Measurements from ENCODE around the gene TMEM19. TPM values are rescaled to one million over a fixed set of nuclear protein-coding genes. Genes with fewer than 3 reads are reported as not detected.

Gene TMEM19
- total and polyA plus RNA-seq, 8 donors = 7.6 to 80.5 (median 11.1) TPM

GRCh38 chr12:71708658-71709057 lies 22.8 kb downstream of the TMEM19 start:
- H3K36me3 ChIP-seq = peaks cover 0 to 18% (median 5%) of the 10 kb centered on the region in 4 donors
- DNase-seq = no peak
- intact Hi-C loops (cut with DNase I; ENCODE audit: low total_unique reads) = no loop called here
- TF ChIP-seq POLR2A (IDR thresholded peaks at IDR 0.05) (no peak), EP300 (IDR thresholded peaks at IDR 0.05) (no peak), POLR2AphosphoS5 (IDR thresholded peaks at IDR 0.05) (no peak), CTCF (IDR thresholded peaks at IDR 0.05) (no peak)
- no peak overlapping the region for H3K27ac ChIP-seq
- H3K27me3 ChIP-seq = no peaks in the 10 kb centered on the region
- WGBS, 5 donors = 95 to 100% (median 97%) methylated on average over 1 of the region's 1 CpG
- peaks cover 0 to 9% (median 0%) of the 10 kb centered on the region in 4 donors for H3K9me3 ChIP-seq
- H3K4me1 ChIP-seq = no peaks in the 10 kb centered on the region
- no peak overlapping the region for H3K4me3 ChIP-seq

DNA sequence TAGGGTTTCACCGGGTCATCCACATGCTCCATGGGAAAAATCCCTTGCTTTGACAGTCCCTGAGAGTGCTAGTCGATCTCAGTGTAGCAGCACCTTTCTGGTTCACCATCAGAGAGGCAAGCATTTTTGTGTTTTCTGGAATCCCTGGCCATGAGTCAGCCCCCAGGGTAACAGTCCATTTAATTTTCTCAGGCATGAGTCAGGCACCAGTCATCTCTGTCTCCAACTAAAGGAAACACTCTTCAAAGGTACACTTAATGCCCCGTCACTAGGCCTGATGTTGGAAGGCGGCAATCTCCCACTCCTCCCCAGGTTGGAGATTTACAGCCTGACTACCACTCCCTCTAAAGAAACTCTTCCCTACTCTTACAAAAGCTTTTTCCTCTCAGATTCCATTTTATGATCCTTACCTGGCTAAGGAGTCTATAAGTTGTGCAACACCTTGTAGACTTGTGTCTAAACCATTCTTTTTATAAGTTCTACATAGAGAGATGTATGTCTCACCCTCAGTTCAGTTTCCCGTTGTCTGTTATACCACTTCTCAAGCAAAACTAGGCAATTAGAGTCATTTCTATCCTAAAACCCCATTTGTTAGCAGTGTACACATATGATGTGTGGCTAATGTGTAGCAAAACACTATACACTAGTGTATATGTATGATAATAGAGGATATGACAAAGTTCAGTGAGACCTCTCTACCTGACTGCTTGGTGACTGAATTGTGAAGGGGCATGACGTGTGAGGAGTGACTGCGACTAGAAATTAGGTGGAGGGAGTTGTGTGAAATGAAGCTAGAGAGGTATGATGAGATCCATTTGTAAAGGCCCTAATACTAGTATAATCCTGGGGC lies 24.6 kb downstream of the TMEM19 start:
- H3K27me3 ChIP-seq = no peaks in the 10 kb centered on the region
- intact Hi-C loops (cut with DNase I; ENCODE audit: low total_unique reads) = no loop called here
- H3K36me3 ChIP-seq = peaks cover 0 to 6% (median 0%) of the 10 kb centered on the region in 4 donors
- WGBS, 5 donors = 85 to 93% (median 92%) methylated on average over 5 to 7 of the region's 7 CpGs
- no peak for DNase-seq
- H3K4me1 ChIP-seq = no peaks in the 10 kb centered on the region
- TF ChIP-seq CTCF (IDR thresholded peaks at IDR 0.05) (no peak), POLR2A (IDR thresholded peaks at IDR 0.05) (no peak), POLR2AphosphoS5 (IDR thresholded peaks at IDR 0.05) (no peak), EP300 (IDR thresholded peaks at IDR 0.05) (no peak)
- H3K9me3 ChIP-seq = peaks cover 0 to 22% (median 2%) of the 10 kb centered on the region in 4 donors
- no peak overlapping the region for H3K4me3 ChIP-seq
- H3K27ac ChIP-seq = no peak overlapping the region

DNA sequence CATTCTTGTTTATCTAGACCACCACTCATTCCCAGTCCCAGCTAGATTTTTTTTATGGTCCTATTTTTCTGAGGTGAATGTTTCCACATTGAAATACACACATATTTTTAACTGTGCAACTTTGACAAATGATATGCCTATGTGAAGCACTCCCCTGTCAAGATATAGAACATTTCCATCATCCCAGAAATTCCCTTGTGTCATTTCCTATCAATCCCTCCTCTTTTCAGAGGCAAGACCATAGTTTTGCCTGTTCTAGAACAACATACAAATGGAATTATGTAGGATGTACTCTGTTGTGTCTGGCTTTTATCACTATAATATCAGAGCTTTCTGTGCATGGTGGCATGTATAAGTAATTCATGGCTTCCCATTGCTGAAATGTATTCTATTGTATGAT lies 32.7 kb downstream of the TMEM19 start:
- H3K9me3 ChIP-seq = peaks cover 0 to 14% (median 2%) of the 10 kb centered on the region in 4 donors

More for the DNA sequence above, 32.7 kb downstream of the TMEM19 start:
- TF ChIP-seq CTCF (IDR thresholded peaks at IDR 0.05) (no peak), POLR2AphosphoS5 (IDR thresholded peaks at IDR 0.05) (no peak), EP300 (IDR thresholded peaks at IDR 0.05) (no peak), POLR2A (IDR thresholded peaks at IDR 0.05) (no peak)
- H3K4me3 ChIP-seq = no peak overlapping the region
- intact Hi-C loops (cut with DNase I; ENCODE audit: low total_unique reads) = no loop called here
- no peaks in the 10 kb centered on the region for H3K27me3 ChIP-seq
- no peaks in the 10 kb centered on the region for H3K36me3 ChIP-seq
- DNase-seq = no peak
- no peak overlapping the region for H3K27ac ChIP-seq
- H3K4me1 ChIP-seq = peaks cover 0 to 11% (median 0%) of the 10 kb centered on the region in 4 donors

Measured in stomach (tissue), 9 donors.